HepG2 (cell line): ENCODE results near the gene ABHD13. TPM values are rescaled to one million over a fixed set of nuclear protein-coding genes. Genes with fewer than 3 reads are reported as not detected.

Experiments used
- ATAC-seq: fragments of 200-7000 bp; cut with Tn5 transposase; 3 replicates; pipeline ENCODE4 v1.9.1; 2020; ENCODE audit warnings: mild to moderate bottlenecking, moderate library complexity
- BruUV-seq: library from RNA; stranded (reverse); fragments of 400-500 nt; replicated peaks from 2 replicates; lab custom pipeline; 2021; lab: Mats Ljungman, UMichigan
- CTCF ChIA-PET: fragments of 300-600 bp; formaldehyde crosslinking; extraction: SDS; loops from one replicate; lab custom pipeline; 2021; ENCODE audit warnings: low total read pairs, inconsistent platforms, low intra/inter-chr PET ratio; lab: Yijun Ruan, JAX
- POLR2A ChIA-PET: fragments of 350-600 bp; sonication (Branson Sonifier 250); formaldehyde crosslinking; loops from one replicate; lab custom pipeline; 2020; ENCODE audit warnings: antibody characterized with exemption, inconsistent platforms; lab: Yijun Ruan, JAX
- DNase-seq: peaks from one replicate; pipeline ENCODE4 v3.0.0-alpha.2; 2015; ENCODE audit warnings: low spot score
- FAIRE-seq: peaks from 3 replicates; lab custom pipeline; 2011; peaks lifted over from hg19 to GRCh38; lab: Jason Lieb, UNC
- H2AFZ ChIP-seq: one replicate; pipeline ENCODE4 v1.6.1; 2011; ENCODE audit warnings: low read length, inconsistent platforms
- H3K27ac ChIP-seq: fragments of 300-600 bp; 3 replicates; pipeline ENCODE4 v1.8.0; 2011; ENCODE audit warnings: mixed run types, mild to moderate bottlenecking, mixed read lengths, low read length, inconsistent platforms; ENCODE audit not compliant: insufficient read depth; ENCODE audit errors: extremely low read length
- H3K27me3 ChIP-seq, 2 experiments: fragments of 200-600 bp in 1 of 2; 2 replicates in 1 of 2; 3 replicates in 1 of 2; pipeline versions ENCODE4 v1.6.0 to v1.8.0; 2011; ENCODE audit warnings: low read length in 2 of 2, mild to moderate bottlenecking in 2 of 2, moderate library complexity in 2 of 2, inconsistent platforms in 1 of 2; ENCODE audit not compliant: insufficient read depth in 2 of 2, control insufficient read depth in 1 of 2
- H3K36me3 ChIP-seq, 2 experiments: fragments of 200-600 bp in 1 of 2; replicated peaks in 1 of 2; 2 replicates in 1 of 2; 3 replicates in 1 of 2; pipeline versions ENCODE4 v1.5.1 to v1.8.0; 2011; ENCODE audit warnings: low read length in 2 of 2, inconsistent platforms in 1 of 2; ENCODE audit not compliant: insufficient read depth in 2 of 2, control insufficient read depth in 1 of 2
- H3K4me1 ChIP-seq: 2 replicates; pipeline ENCODE4 v1.5.1; 2012; ENCODE audit warnings: low read length, inconsistent platforms; ENCODE audit not compliant: insufficient read depth
- H3K4me2 ChIP-seq: 2 replicates; pipeline ENCODE4 v1.6.0; 2011; ENCODE audit warnings: low read depth, low read length, inconsistent platforms
- H3K4me3 ChIP-seq, 3 experiments: fragments of 200-600 bp in 1 of 3; sonication (generic), shearing (Covaris generic) in 1 of 3; replicated peaks in 1 of 3; 2 replicates each; pipeline ENCODE4 v1.5.1; 2011 to 2016; ENCODE audit warnings: low read length in 3 of 3, inconsistent platforms in 2 of 3, low read depth in 2 of 3, mild to moderate bottlenecking in 2 of 3, control low read depth in 1 of 3, mixed read lengths in 1 of 3; ENCODE audit not compliant: insufficient read depth in 1 of 3
- H3K79me2 ChIP-seq: one replicate; pipeline ENCODE4 v1.6.1; 2011; ENCODE audit warnings: low read length, inconsistent platforms; ENCODE audit not compliant: insufficient read depth
- H3K9ac ChIP-seq: 2 replicates; pipeline ENCODE4 v1.6.0; 2011; ENCODE audit warnings: mild to moderate bottlenecking, low read depth, low read length, inconsistent platforms; ENCODE audit not compliant: insufficient read depth
- H3K9me3 ChIP-seq: 2 replicates; pipeline ENCODE4 v1.5.1; 2012; ENCODE audit warnings: mild to moderate bottlenecking, low read length
- H4K20me1 ChIP-seq: 2 replicates; pipeline ENCODE4 v1.6.0; 2011; ENCODE audit warnings: inconsistent platforms, mild to moderate bottlenecking, low read length, moderate library complexity; ENCODE audit not compliant: insufficient read depth
- JUNB ChIP-seq: sonication (generic); formaldehyde crosslinking; IDR thresholded peaks from 2 replicates; pipeline ENCODE4 v1.8.0; 2022; ENCODE audit warnings: missing genetic modification reagents, mild to moderate bottlenecking, borderline replicate concordance
- MYC ChIP-seq: sonication (generic); formaldehyde crosslinking; IDR thresholded peaks from 2 replicates; pipeline ENCODE4 v1.9.0; 2021; ENCODE audit warnings: missing genetic modification reagents, borderline replicate concordance
- PHB2 ChIP-seq: fragments of 450-650 bp; IDR thresholded peaks from 2 replicates; pipeline ENCODE4 v1.6.1; 2018; ENCODE audit not compliant: partially characterized antibody
- TCF7 ChIP-seq: sonication (generic); IDR thresholded peaks from 2 replicates; pipeline ENCODE4 v1.6.1; 2016; ENCODE audit warnings: antibody characterized with exemption, low read depth
- TSC22D2 ChIP-seq: sonication (generic); formaldehyde crosslinking; IDR thresholded peaks from 2 replicates; pipeline ENCODE4 v1.5.1; 2020; ENCODE audit warnings: missing genetic modification reagents, mild to moderate bottlenecking, borderline replicate concordance
- ZFP36 ChIP-seq: fragments of 150-350 bp; IDR thresholded peaks from 2 replicates; pipeline ENCODE4 v1.6.1; 2018; ENCODE audit warnings: borderline replicate concordance, low read length, low read depth; ENCODE audit not compliant: partially characterized antibody
- ZFY ChIP-seq: sonication (generic); formaldehyde crosslinking; IDR thresholded peaks from 2 replicates; pipeline ENCODE4 v1.4.0; 2020; ENCODE audit warnings: missing genetic modification reagents
- ZNF333 ChIP-seq: sonication (generic); formaldehyde crosslinking; IDR thresholded peaks from 2 replicates; pipeline ENCODE4 v1.4.0; 2020; ENCODE audit warnings: mild to moderate bottlenecking, missing genetic modification reagents, borderline replicate concordance
- ZNF724P ChIP-seq: sonication (generic); formaldehyde crosslinking; IDR thresholded peaks from 2 replicates; pipeline ENCODE4 v1.8.0; 2022; ENCODE audit warnings: missing genetic modification reagents, borderline replicate concordance
- ZNF766 ChIP-seq: sonication (generic); formaldehyde crosslinking; IDR thresholded peaks from 2 replicates; pipeline ENCODE4 v1.5.0; 2020; ENCODE audit warnings: missing genetic modification reagents, borderline replicate concordance
- ZNF850 ChIP-seq: sonication (generic); formaldehyde crosslinking; conservative IDR thresholded peaks from 2 replicates; pipeline ENCODE4 v1.9.0; 2021; ENCODE audit warnings: mild to moderate bottlenecking, missing genetic modification reagents
- WGBS: methylation state at CpG from one replicate; pipeline ENCODE4 v1.1.6; 2017; ENCODE audit warnings: low lambda C conversion rate; 5-methylcytosine and 5-hydroxymethylcytosine counted together
- in situ Hi-C: cut with HindIII; loops from 2 replicates; pipeline ENCODE4 v1.10.0; 2017; ENCODE audit warnings: low pct_unique_long_range_greater_than_20kb; ENCODE audit not compliant: extremely low pct_ligation_motif_present
- intact Hi-C: fragments of 100-400 bp; cut with micrococcal nuclease; formaldehyde crosslinking; loops from one replicate; pipeline ENCODE4 v1.10.0; 2022; ENCODE audit not compliant: unreplicated experiment
- polyA plus RNA-seq, 8 experiments: library from polyadenylated mRNA; depleted of rRNA in 3 of 8; stranded (reverse) in 7 of 8; unstranded in 1 of 8; fragments of >200 nt; fragmentation: Illumina TruSeq in 4 of 8; extraction: Trizol in 4 of 8; gene quantifications; 2 replicates each; pipeline versions ENCODE4 v1.2.1 to v1.2.3, GENCODE V29; 2011 to 2016; ENCODE audit warnings: low read depth in 4 of 8, missing spikeins in 1 of 8, mixed read lengths in 1 of 8; ENCODE audit not compliant: insufficient read depth in 1 of 8
- total RNA-seq, 5 experiments: library from RNA; depleted of rRNA; stranded (reverse); fragments of >200 nt; fragmentation: Illumina TruSeq; extraction: Trizol; gene quantifications; 2 replicates each; pipeline ENCODE4 v1.2.3, GENCODE V29; 2016; ENCODE audit warnings: low read depth in 1 of 5
- TF ChIP-seq, protein P1 (sequence below): sonication (generic); formaldehyde crosslinking; IDR thresholded peaks from 2 replicates; pipeline ENCODE4 v1.8.1; 2023; ENCODE audit warnings: mild to moderate bottlenecking, inconsistent platforms, moderate library complexity, missing genetic modification reagents, borderline replicate concordance

ABHD13 gene
- total and polyA plus RNA-seq, 2 of the 13 experiments (the other 11 are each of a cell fraction or from before 2014, with no cell fraction given), result 4.3 to 6.2 TPM

DNA sequence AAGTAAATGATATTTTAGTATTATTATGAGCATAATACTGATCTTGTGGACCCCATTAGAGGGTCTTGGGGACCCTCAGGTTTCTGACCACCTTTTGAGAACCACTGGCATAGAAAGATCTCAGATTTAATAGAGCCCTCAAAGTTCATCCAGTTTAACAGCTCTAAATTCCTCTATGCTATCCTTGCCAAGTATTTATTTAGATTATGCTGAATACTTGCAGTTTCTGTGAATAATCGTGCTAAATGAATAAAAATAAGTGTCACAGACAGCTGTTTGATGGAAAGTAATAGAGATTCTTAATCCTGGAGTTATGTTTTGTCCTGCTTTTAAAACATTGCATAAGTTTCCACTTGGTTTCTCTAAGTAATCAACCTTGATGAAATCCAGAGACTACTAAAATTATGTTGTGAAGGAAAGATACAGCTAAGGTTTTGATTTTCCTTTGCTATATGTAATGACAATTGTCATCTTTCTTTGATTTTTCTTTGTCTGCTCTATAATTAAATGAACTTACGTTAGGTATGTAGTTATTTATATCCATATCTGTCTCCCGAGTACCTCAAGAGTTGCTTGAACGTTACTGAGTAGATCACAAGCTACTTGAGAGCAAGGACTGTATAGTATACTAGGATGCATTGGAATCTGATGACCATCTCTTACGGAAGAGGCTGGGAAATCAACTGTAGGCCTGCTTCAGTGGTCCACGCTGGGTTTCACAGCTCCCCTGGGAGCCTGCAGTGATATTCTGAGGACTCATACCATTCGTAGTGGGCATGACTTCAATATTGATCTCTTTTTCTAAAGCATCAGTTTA is 5.7 kb downstream of the ABHD13 start:
- peaks cover 33% of the 10 kb centered on the region for H3K4me1 ChIP-seq
- no peak overlapping the region for H2AFZ ChIP-seq
- no TSS peak for BruUV-seq
- H3K9me3 ChIP-seq, result no peaks in the 10 kb centered on the region
- no peak overlapping the region for H3K9ac ChIP-seq
- intact Hi-C loops, result no loop called here
- ChIA-PET POLR2A (no interaction called here), CTCF (no interaction called here)
- in situ Hi-C loops, result loop anchor here (25.0 kb wide), 1 partner anchor 1888 kb away; no protein-coding TSS in a partner anchor
- DNase-seq (no peak), FAIRE-seq (no peak), ATAC-seq (no peak)
- peaks cover 41% of the 10 kb centered on the region for H3K79me2 ChIP-seq
- no peaks in the 10 kb centered on the region for H3K36me3 ChIP-seq
- H3K4me2 ChIP-seq, result no peak overlapping the region
- peaks cover 8% of the 10 kb centered on the region for H4K20me1 ChIP-seq
- no peak overlapping the region for H3K27ac ChIP-seq
- TF ChIP-seq ZNF724P (CRISPR knock-in tag), result no peak
- TF ChIP-seq ZFP36, result no peak
- no peak for TF ChIP-seq JUNB (CRISPR knock-in tag)
- no peak for TF ChIP-seq ZNF850 (CRISPR knock-in tag)
- no peak for TF ChIP-seq MYC
- TF ChIP-seq TCF7, result no peak
- TF ChIP-seq ZNF766 (CRISPR knock-in tag), result no peak
- TF ChIP-seq, protein P1, sequence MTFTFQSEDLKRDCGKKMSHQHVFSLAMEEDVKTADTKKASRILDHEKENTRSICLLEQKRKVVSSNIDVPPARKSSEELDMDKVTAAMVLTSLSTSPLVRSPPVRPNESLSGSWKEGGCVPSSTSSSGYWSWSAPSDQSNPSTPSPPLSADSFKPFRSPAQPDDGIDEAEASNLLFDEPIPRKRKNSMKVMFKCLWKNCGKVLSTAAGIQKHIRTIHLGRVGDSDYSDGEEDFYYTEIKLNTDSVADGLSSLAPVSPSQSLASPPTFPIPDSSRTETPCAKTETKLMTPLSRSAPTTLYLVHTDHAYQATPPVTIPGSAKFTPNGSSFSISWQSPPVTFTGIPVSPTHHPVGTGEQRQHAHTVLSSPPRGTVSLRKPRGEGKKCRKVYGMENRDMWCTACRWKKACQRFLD (CRISPR knock-in tag), result no peak
- TF ChIP-seq TSC22D2, result no peak
- TF ChIP-seq PHB2, result no peak
- no peak for TF ChIP-seq ZNF333 (CRISPR knock-in tag)
- TF ChIP-seq ZFY (CRISPR knock-in tag), result no peak
- TF ChIP-seq, all 625 proteins: peak for 0
- Histone ChIP-seq H3K4me3 (no peak overlapping the region), H3K27me3 (no peaks in the 10 kb centered on the region; a peak in 1 of 5 replicates)
- 88% methylated on average over 7 of the region's 7 CpGs for WGBS
